PC-3 (cell line): ENCODE results near the gene ZSCAN5C. TPM values are rescaled to one million over a fixed set of nuclear protein-coding genes. Genes with fewer than 3 reads are reported as not detected.
"Not testable (repeated sequence)": the region's sequence is repeated elsewhere in the genome, so short reads cannot be mapped to it uniquely, and the experiment has no call there.

Source experiments
- ATAC-seq: fragments of 200-7000 bp; cut with Tn5 transposase; 2 replicates; pipeline ENCODE4 v1.9.1; 2020; ENCODE audit warnings: mild to moderate bottlenecking, moderate library complexity
- BruUV-seq: library from RNA; stranded (reverse); fragments of 400-500 nt; replicated peaks from 2 replicates; lab custom pipeline; 2021; lab: Mats Ljungman, UMichigan
- CTCF ChIA-PET: fragments of 300-600 bp; sonication (Branson Sonifier 250); formaldehyde crosslinking; loops from one replicate; lab custom pipeline; 2022; ENCODE audit warnings: antibody characterized with exemption; lab: Charles Lee
- POLR2A ChIA-PET: fragments of 300-600 bp; sonication (Branson Sonifier 250); formaldehyde crosslinking; loops from one replicate; lab custom pipeline; 2022; ENCODE audit warnings: antibody characterized with exemption; ENCODE audit not compliant: unreplicated experiment; lab: Charles Lee
- DNase-seq: peaks from one replicate; pipeline ENCODE4 v3.0.0-alpha.2; 2015
- H2AFZ ChIP-seq: fragments of 300-600 bp; sonication (generic); 2 replicates; pipeline ENCODE4 v1.6.0; 2016; ENCODE audit warnings: antibody characterized with exemption, low read length
- H3F3A ChIP-seq: fragments of 300-600 bp; sonication (generic); one replicate; pipeline ENCODE4 v1.6.0; 2017; ENCODE audit warnings: antibody characterized with exemption, low read length, control low read depth, mild to moderate bottlenecking; ENCODE audit not compliant: unreplicated experiment
- H3K27ac ChIP-seq: fragments of 300-600 bp; sonication (generic); 2 replicates; pipeline ENCODE4 v1.5.1; 2016; ENCODE audit warnings: mild to moderate bottlenecking, low read length
- H3K27me3 ChIP-seq: fragments of 300-600 bp; sonication (generic); 2 replicates; pipeline ENCODE4 v1.6.1; 2016; ENCODE audit warnings: low read length, mixed read lengths
- H3K36me3 ChIP-seq: fragments of 300-600 bp; sonication (generic); 2 replicates; pipeline ENCODE4 v1.6.1; 2016; ENCODE audit warnings: low read depth, mixed run types, low read length, mixed read lengths
- H3K4me1 ChIP-seq: fragments of 300-600 bp; sonication (generic); 2 replicates; pipeline ENCODE4 v1.5.1; 2016; ENCODE audit warnings: low read length; ENCODE audit not compliant: insufficient read depth
- H3K4me2 ChIP-seq: fragments of 300-600 bp; sonication (generic); 2 replicates; pipeline ENCODE4 v1.6.0; 2016; ENCODE audit warnings: low read length
- H3K4me3 ChIP-seq: fragments of 300-600 bp; sonication (generic); 2 replicates; pipeline ENCODE4 v1.5.1; 2016; ENCODE audit warnings: mild to moderate bottlenecking, low read length, mixed read lengths
- H3K79me2 ChIP-seq: fragments of 300-600 bp; sonication (generic); 2 replicates; pipeline ENCODE4 v1.6.1; 2017; ENCODE audit warnings: low read length, mixed read lengths
- H3K9ac ChIP-seq: fragments of 300-600 bp; sonication (generic); 2 replicates; pipeline ENCODE4 v1.6.0; 2016; ENCODE audit warnings: mild to moderate bottlenecking, low read length
- H3K9me2 ChIP-seq: fragments of 300-600 bp; sonication (generic); replicated peaks from 2 replicates; pipeline ENCODE4 v1.6.1; 2016; ENCODE audit warnings: mixed run types, low read length, mixed read lengths
- H3K9me3 ChIP-seq: fragments of 300-600 bp; sonication (generic); 2 replicates; pipeline ENCODE4 v1.6.1; 2016; ENCODE audit warnings: low read length, mixed read lengths
- H4K20me1 ChIP-seq: fragments of 300-600 bp; sonication (generic); 2 replicates; pipeline ENCODE4 v1.6.1; 2016; ENCODE audit warnings: low read length, mixed read lengths
- EZH2 ChIP-seq: fragments of 300-600 bp; sonication (generic); IDR thresholded peaks from one replicate; pipeline ENCODE4 v1.6.1; 2017; ENCODE audit warnings: antibody characterized with exemption, mild to moderate bottlenecking, low read length; ENCODE audit not compliant: unreplicated experiment
- EZH2phosphoT487 ChIP-seq: fragments of 300-600 bp; sonication (generic); IDR thresholded peaks from 2 replicates; pipeline ENCODE4 v1.6.1; 2018; ENCODE audit warnings: mild to moderate bottlenecking, antibody characterized with exemption, low read length, borderline replicate concordance
- intact Hi-C: fragments of 100-400 bp; cut with micrococcal nuclease; formaldehyde crosslinking; loops from 2 replicates; pipeline ENCODE4 v1.9.0; 2023
- total RNA-seq: library from RNA; depleted of rRNA; stranded (reverse); fragments of >200 nt; gene quantifications from 2 replicates; pipeline ENCODE4 v1.2.3, GENCODE V29; 2014
- TF ChIP-seq, protein P1 (sequence below): fragments of 300-600 bp; sonication (generic); conservative IDR thresholded peaks from 2 replicates; pipeline ENCODE4 v1.5.1; 2017; ENCODE audit warnings: antibody characterized with exemption, low read depth, mild to moderate bottlenecking, low read length

Gene ZSCAN5C
- total RNA-seq, 1 experiment from 2014 or later = not detected

GRCh38 chr19:56221442-56221841 lies 19.4 kb downstream of the ZSCAN5C start:
- H3K9ac ChIP-seq, H4K20me1 ChIP-seq, H3K79me2 ChIP-seq, H3K36me3 ChIP-seq, H3K9me2 ChIP-seq, H3K27ac ChIP-seq, H3K9me3 ChIP-seq, H3K4me2 ChIP-seq, ATAC-seq, POLR2A ChIA-PET, intact Hi-C loops, H2AFZ ChIP-seq, H3F3A ChIP-seq, H3K4me1 ChIP-seq, H3K4me3 ChIP-seq, H3K27me3 ChIP-seq: not testable (repeated sequence)
- CTCF ChIA-PET = interaction anchor here (0.6 kb wide), 1 partner anchor 20 kb away, joined by 3 read pairs; no protein-coding TSS in a partner anchor
- TF ChIP-seq, protein P1, sequence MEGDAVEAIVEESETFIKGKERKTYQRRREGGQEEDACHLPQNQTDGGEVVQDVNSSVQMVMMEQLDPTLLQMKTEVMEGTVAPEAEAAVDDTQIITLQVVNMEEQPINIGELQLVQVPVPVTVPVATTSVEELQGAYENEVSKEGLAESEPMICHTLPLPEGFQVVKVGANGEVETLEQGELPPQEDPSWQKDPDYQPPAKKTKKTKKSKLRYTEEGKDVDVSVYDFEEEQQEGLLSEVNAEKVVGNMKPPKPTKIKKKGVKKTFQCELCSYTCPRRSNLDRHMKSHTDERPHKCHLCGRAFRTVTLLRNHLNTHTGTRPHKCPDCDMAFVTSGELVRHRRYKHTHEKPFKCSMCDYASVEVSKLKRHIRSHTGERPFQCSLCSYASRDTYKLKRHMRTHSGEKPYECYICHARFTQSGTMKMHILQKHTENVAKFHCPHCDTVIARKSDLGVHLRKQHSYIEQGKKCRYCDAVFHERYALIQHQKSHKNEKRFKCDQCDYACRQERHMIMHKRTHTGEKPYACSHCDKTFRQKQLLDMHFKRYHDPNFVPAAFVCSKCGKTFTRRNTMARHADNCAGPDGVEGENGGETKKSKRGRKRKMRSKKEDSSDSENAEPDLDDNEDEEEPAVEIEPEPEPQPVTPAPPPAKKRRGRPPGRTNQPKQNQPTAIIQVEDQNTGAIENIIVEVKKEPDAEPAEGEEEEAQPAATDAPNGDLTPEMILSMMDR = peak; percentile 55; the same call in 1 of the 2 replicates
- DNase-seq = peak; percentile 7
- BruUV-seq = TSS peak; percentile 20

GRCh38 chr19:56221851-56222250 lies 19.8 kb downstream of the ZSCAN5C start:
- no peaks in the 10 kb centered on the region for H3K79me2 ChIP-seq
- no peaks in the 10 kb centered on the region for H3F3A ChIP-seq
- POLR2A ChIA-PET = no interaction called here
- DNase-seq = no peak
- CTCF ChIA-PET = no interaction called here
- H4K20me1 ChIP-seq = no peaks in the 10 kb centered on the region
- H3K4me1 ChIP-seq = no peaks in the 10 kb centered on the region
- H3K9me2 ChIP-seq = no peaks in the 10 kb centered on the region
- no peak overlapping the region for H3K4me3 ChIP-seq
- H3K9me3 ChIP-seq = no peaks in the 10 kb centered on the region
- no peaks in the 10 kb centered on the region for H3K27me3 ChIP-seq
- intact Hi-C loops = no loop called here
- no TSS peak for BruUV-seq
- no peak for ATAC-seq
- H3K36me3 ChIP-seq = no peaks in the 10 kb centered on the region; the same call in 1 of the 2 replicates
- no peak for TF ChIP-seq EZH2
- TF ChIP-seq, protein P1 = peak; percentile 34; the same call in 1 of the 2 replicates
- no peak overlapping the region for H3K4me2 ChIP-seq
- no peak overlapping the region for H3K27ac ChIP-seq
- no peak overlapping the region for H3K9ac ChIP-seq
- H2AFZ ChIP-seq = no peak overlapping the region

DNA sequence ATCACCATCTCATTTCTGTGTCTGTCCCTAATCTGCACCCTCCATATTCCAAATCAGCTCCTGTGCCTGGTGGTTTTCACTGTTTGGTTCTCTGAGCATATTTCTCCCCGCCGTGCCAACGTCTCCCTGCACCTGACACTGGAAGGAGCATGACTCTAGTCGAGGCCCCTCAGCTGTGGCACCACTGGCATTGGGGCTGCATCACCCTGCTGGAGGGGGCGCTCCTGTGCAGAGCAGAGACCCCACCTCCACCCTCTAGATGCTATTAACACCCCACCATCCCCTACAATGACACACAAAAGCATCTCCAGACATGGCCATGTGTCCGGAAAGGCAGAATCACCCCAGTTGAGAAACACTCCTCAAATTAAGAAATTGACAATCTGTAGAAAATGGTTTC lies 20.8 kb downstream of the ZSCAN5C start:
- H3F3A ChIP-seq = no peaks in the 10 kb centered on the region
- H4K20me1 ChIP-seq = no peaks in the 10 kb centered on the region
- POLR2A ChIA-PET = no interaction called here
- H3K79me2 ChIP-seq = no peaks in the 10 kb centered on the region
- no peaks in the 10 kb centered on the region; the same call in 1 of the 2 replicates for H3K36me3 ChIP-seq
- H3K27me3 ChIP-seq = no peaks in the 10 kb centered on the region
- CTCF ChIA-PET = no interaction called here
- no peaks in the 10 kb centered on the region for H3K4me1 ChIP-seq
- TF ChIP-seq, protein P1 = peak; percentile 26; the same call in 1 of the 2 replicates
- TF ChIP-seq EZH2 (no peak), EZH2phosphoT487 (no peak)
- no peaks in the 10 kb centered on the region for H3K9me3 ChIP-seq
- no peak overlapping the region for H3K27ac ChIP-seq
- no peaks in the 10 kb centered on the region for H3K9me2 ChIP-seq
- intact Hi-C loops = no loop called here
- DNase-seq = no peak
- H3K4me2 ChIP-seq = no peak overlapping the region
- ATAC-seq = no peak
- no peak overlapping the region for H2AFZ ChIP-seq
- no peak overlapping the region for H3K4me3 ChIP-seq
- BruUV-seq = no TSS peak
- no peak overlapping the region for H3K9ac ChIP-seq
